ENCODE data around the gene MRAP.

DNA sequence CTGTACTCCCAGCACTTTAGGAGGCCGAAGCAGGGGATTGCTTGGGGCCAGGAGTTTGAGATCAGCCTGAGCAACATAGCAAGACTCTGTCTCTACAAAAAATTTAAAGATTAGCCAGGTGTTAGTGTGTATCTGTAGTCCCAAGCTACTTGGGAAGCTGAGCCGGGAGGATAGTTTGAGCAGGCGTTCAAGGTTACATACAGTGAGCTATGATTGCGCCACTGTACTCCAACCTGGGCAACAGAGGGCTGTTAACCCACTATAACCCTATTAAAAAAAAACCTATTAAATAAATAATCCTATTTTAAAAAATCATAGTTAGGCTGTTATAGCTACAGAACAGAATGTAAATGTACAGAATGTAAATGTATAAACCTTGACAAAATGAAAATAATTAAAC is 22.0 kb upstream of the MRAP start:
- TF ChIP-seq, protein P1, sequence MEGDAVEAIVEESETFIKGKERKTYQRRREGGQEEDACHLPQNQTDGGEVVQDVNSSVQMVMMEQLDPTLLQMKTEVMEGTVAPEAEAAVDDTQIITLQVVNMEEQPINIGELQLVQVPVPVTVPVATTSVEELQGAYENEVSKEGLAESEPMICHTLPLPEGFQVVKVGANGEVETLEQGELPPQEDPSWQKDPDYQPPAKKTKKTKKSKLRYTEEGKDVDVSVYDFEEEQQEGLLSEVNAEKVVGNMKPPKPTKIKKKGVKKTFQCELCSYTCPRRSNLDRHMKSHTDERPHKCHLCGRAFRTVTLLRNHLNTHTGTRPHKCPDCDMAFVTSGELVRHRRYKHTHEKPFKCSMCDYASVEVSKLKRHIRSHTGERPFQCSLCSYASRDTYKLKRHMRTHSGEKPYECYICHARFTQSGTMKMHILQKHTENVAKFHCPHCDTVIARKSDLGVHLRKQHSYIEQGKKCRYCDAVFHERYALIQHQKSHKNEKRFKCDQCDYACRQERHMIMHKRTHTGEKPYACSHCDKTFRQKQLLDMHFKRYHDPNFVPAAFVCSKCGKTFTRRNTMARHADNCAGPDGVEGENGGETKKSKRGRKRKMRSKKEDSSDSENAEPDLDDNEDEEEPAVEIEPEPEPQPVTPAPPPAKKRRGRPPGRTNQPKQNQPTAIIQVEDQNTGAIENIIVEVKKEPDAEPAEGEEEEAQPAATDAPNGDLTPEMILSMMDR (IDR thresholded peaks at IDR 0.05) = no peak
- no peak for TF ChIP-seq POLR2A (IDR thresholded peaks at IDR 0.05; ENCODE audit: low read depth)
